Measurements from ENCODE around the gene PIP4K2A. TPM values are rescaled to one million over a fixed set of nuclear protein-coding genes. Genes with fewer than 3 reads are reported as not detected.

The PIP4K2A gene
- total RNA-seq, 4 donors from 2014 or later: 2.6 to 14.9 (median 12.4) TPM

GRCh38 chr10:22570733-22571430, 143.5 kb downstream of the PIP4K2A start:
- H3K36me3 ChIP-seq: no peaks in the 10 kb centered on the region
- H3K4me3 ChIP-seq: no peak overlapping the region
- no peaks in the 10 kb centered on the region for H3K27me3 ChIP-seq
- no peaks in the 10 kb centered on the region for H3K9me3 ChIP-seq
- H3K27ac ChIP-seq: no peak overlapping the region
- H3K4me1 ChIP-seq: no peaks in the 10 kb centered on the region
- in situ Hi-C loops (cut with MboI; ENCODE audit: low pct_ligation_motif_present in 1 of 4, low pct_unique_long_range_greater_than_20kb in 1 of 4, low sequenced_read_pairs in 3 of 4): loop anchor here (25.0 kb wide), 3 partner anchors 416 to 584 kb away; partner anchors contain the start of gene DNAJC1 (in 2 of the 4)
- DNase-seq: no peak
- 61% methylated on average over 5 to 6 of the region's 6 CpGs for WGBS, 2 donors (ENCODE audit: low coverage in 1 of 2)
- TF ChIP-seq EP300 (IDR thresholded peaks at IDR 0.05; ENCODE audit: low read depth) (no peak), POLR2AphosphoS5 (IDR thresholded peaks at IDR 0.05) (no peak), POLR2A (IDR thresholded peaks at IDR 0.05) (no peak), CTCF (IDR thresholded peaks at IDR 0.05) (no peak)
- intact Hi-C loops (cut with DNase I; ENCODE audit: low total_unique reads): loop anchor here (5.0 kb wide), 1 partner anchor 416 kb away; no protein-coding TSS in a partner anchor

GRCh38 chr10:22570234-22570633, 144.1 kb downstream of the PIP4K2A start:
- Histone ChIP-seq H3K4me1 (no peaks in the 10 kb centered on the region), H3K36me3 (no peaks in the 10 kb centered on the region), H3K27ac (no peak overlapping the region), H3K9me3 (no peaks in the 10 kb centered on the region), H3K27me3 (no peaks in the 10 kb centered on the region), H3K4me3 (no peak overlapping the region)
- WGBS, 2 donors (ENCODE audit: low coverage in 1 of 2): 83 to 84% methylated on average over 1 to 4 of the region's 4 CpGs
- in situ Hi-C loops (cut with MboI; ENCODE audit: low pct_ligation_motif_present in 1 of 4, low pct_unique_long_range_greater_than_20kb in 1 of 4, low sequenced_read_pairs in 3 of 4): loop anchor here (25.0 kb wide), 3 partner anchors 417 to 583 kb away; partner anchors contain the start of gene DNAJC1 (in 2 of the 4)
- no peak for DNase-seq
- TF ChIP-seq EP300 (IDR thresholded peaks at IDR 0.05; ENCODE audit: low read depth) (no peak), CTCF (IDR thresholded peaks at IDR 0.05) (no peak), POLR2AphosphoS5 (IDR thresholded peaks at IDR 0.05) (no peak), POLR2A (IDR thresholded peaks at IDR 0.05) (no peak)
- intact Hi-C loops (cut with DNase I; ENCODE audit: low total_unique reads): loop anchor here (5.0 kb wide), 1 partner anchor 417 kb away; no protein-coding TSS in a partner anchor

- in situ Hi-C loops (cut with MboI; ENCODE audit: low pct_ligation_motif_present in 1 of 4, low pct_unique_long_range_greater_than_20kb in 1 of 4, low sequenced_read_pairs in 3 of 4): loop anchor here (25.0 kb wide), 3 partner anchors 418 to 582 kb away; partner anchors contain the start of gene DNAJC1 (in 2 of the 4)
- DNase-seq: no peak
Observed at GRCh38 chr10:22568928-22569327, 145.4 kb downstream of the PIP4K2A start.

GRCh38 chr10:22564060-22564459, 150.3 kb downstream of the PIP4K2A start:
- no peaks in the 10 kb centered on the region for H3K9me3 ChIP-seq
- no peaks in the 10 kb centered on the region for H3K27me3 ChIP-seq
- no peaks in the 10 kb centered on the region for H3K36me3 ChIP-seq
- in situ Hi-C loops (cut with MboI; ENCODE audit: low pct_ligation_motif_present in 1 of 4, low pct_unique_long_range_greater_than_20kb in 1 of 4, low sequenced_read_pairs in 3 of 4) (loop anchor here (25.0 kb wide), 3 partner anchors 423 to 577 kb away; partner anchors contain the start of gene DNAJC1 (in 2 of the 4)), intact Hi-C loops (cut with DNase I; ENCODE audit: low total_unique reads) (no loop called here)
- DNase-seq: no peak
- WGBS, 2 donors (ENCODE audit: low coverage in 1 of 2): 72% methylated on average over 5 of the region's 5 CpGs; no CpG with 5 or more reads in 1 of the 2 donors
- H3K4me1 ChIP-seq: no peaks in the 10 kb centered on the region
- no peak for TF ChIP-seq POLR2A (IDR thresholded peaks at IDR 0.05)
- TF ChIP-seq CTCF (IDR thresholded peaks at IDR 0.05): no peak
- H3K4me3 ChIP-seq: no peak overlapping the region
- no peak overlapping the region for H3K27ac ChIP-seq

More at GRCh38 chr10:22568928-22569327, 145.4 kb downstream of the PIP4K2A start:
- Histone ChIP-seq H3K27me3 (no peaks in the 10 kb centered on the region), H3K9me3 (no peaks in the 10 kb centered on the region), H3K36me3 (no peaks in the 10 kb centered on the region), H3K27ac (no peak overlapping the region), H3K4me1 (no peaks in the 10 kb centered on the region), H3K4me3 (no peak overlapping the region)
- no peak for TF ChIP-seq POLR2AphosphoS5 (IDR thresholded peaks at IDR 0.05)
- TF ChIP-seq EP300 (IDR thresholded peaks at IDR 0.05; ENCODE audit: low read depth): no peak
- 90 to 91% methylated on average over 6 to 7 of the region's 7 CpGs for whole genome bisulfite sequencing, 2 donors (ENCODE audit: low coverage in 1 of 2)
- intact Hi-C loops (cut with DNase I; ENCODE audit: low total_unique reads): no loop called here
